Left ventricle myocardium inferior (tissue), 1 donor: ENCODE results near the gene SASH1. TPM values are rescaled to one million over a fixed set of nuclear protein-coding genes. Genes with fewer than 3 reads are reported as not detected.

Source experiments
- DNase-seq: peaks from one replicate; pipeline ENCODE4 v3.0.0-alpha.2; 2020
- H3K27ac ChIP-seq: fragments of 200-600 bp; replicated peaks from 2 replicates; pipeline ENCODE4 v1.8.0; 2021
- H3K27me3 ChIP-seq: fragments of 200-600 bp; 2 replicates; pipeline ENCODE4 v1.8.0; 2021; ENCODE audit warnings: low read depth
- H3K36me3 ChIP-seq: fragments of 200-600 bp; 2 replicates; pipeline ENCODE4 v1.8.0; 2021
- H3K4me1 ChIP-seq: fragments of 200-600 bp; 2 replicates; pipeline ENCODE4 v1.8.0; 2021
- H3K4me3 ChIP-seq: fragments of 200-600 bp; 2 replicates; pipeline ENCODE4 v1.8.0; 2021; ENCODE audit warnings: mild to moderate bottlenecking, moderate library complexity
- H3K9me3 ChIP-seq: fragments of 200-600 bp; replicated peaks from 2 replicates; pipeline ENCODE4 v1.8.0; 2021
- CTCF ChIP-seq: fragments of 200-600 bp; IDR thresholded peaks from 2 replicates; pipeline ENCODE4 v1.8.0; 2021; ENCODE audit warnings: antibody characterized with exemption, mild to moderate bottlenecking, borderline replicate concordance
- intact Hi-C: fragments of 100-400 bp; cut with micrococcal nuclease; formaldehyde crosslinking; loops from one replicate; pipeline ENCODE4 v1.11.0; 2022
- total RNA-seq: library from RNA; stranded (reverse); fragmentation: NEBNext Ultra II Directional; extraction: Animal tissue kit (Norgen Biotek cat#: 25700); gene quantifications from one replicate; pipeline ENCODE4 v1.2.1, GENCODE V29; 2021
- donor health status: DM: no; HTN: yes; CAD: no; lungs with severe emphysema.

Gene SASH1
- total RNA-seq, 1 donor from 2014 or later, result 22.5 TPM

DNA sequence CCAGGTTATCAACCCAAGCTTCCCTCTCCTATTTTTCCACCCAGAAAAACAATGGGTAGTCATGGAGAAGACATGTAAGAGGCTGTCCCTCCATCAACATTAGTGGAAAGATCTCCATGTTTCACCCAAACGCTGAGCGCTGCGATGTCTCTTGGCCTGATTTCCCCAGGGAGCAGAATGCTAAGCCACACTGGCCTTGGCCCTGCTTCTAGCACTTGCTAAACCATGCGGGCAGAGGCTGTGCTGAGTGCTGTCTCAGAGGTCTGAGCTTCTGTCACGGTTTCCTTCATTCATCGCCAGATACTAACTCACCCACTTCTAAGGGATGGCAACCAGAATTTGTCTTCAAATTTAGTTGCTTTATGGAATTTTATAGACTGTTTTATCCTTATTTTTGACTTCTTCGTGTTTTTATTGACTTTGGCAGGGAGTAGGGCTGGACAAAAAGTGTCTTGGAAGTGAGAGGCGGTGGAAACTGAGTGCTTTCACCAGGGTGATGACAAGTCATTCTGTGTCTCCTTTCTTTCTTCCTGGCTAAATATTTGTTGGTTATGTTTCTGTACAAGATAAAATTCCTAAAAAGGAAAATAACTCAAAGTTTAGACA, 222.8 kb downstream of the SASH1 start:
- Histone ChIP-seq H3K27me3 (peaks cover 8% of the 10 kb centered on the region), H3K27ac (no peak overlapping the region), H3K4me1 (peaks cover 8% of the 10 kb centered on the region), H3K4me3 (no peak overlapping the region), H3K36me3 (no peaks in the 10 kb centered on the region), H3K9me3 (no peaks in the 10 kb centered on the region)
- no peak for DNase-seq
- TF ChIP-seq CTCF, result no peak
- intact Hi-C loops, result no loop called here

DNA sequence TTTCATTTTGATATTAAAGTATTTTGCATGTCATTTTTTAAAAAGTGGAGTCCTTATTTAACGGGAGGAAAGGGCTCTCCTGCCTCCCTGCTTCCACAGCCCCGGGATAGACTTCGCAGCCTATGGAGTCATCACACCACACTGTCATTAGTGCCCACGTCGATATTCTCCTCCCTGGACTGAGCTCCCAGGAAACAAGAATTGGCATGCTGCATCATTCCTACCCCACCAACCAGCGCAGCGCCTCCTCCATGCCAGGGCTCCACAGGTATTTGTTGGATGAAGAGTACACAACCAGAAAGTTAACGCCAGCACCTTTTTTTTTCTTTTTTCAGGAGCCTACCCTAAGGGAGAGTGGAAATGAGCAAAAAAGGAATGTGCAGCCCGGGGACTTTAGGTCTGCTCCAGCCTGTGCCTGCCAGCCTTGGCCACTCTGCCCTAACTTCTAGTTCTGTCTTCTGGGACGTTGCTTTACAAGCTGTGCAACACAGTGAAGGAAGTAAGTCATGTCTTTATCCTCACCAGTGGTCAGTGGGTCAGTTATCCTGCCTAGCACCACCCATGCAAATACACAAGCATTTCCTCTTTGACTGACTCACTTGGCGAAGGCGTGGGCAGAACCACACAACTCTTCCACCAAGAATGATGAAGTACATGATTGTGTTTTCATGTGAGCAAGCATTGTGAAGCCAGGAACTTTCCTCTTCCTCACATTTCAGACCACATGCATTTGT, 223.5 kb downstream of the SASH1 start:
- Histone ChIP-seq H3K27ac (no peak overlapping the region), H3K9me3 (no peaks in the 10 kb centered on the region), H3K36me3 (no peaks in the 10 kb centered on the region), H3K4me3 (no peak overlapping the region), H3K27me3 (peaks cover 10% of the 10 kb centered on the region), H3K4me1 (peaks cover 8% of the 10 kb centered on the region)
- intact Hi-C loops, result no loop called here
- no peak for DNase-seq
- TF ChIP-seq CTCF, result no peak

DNA sequence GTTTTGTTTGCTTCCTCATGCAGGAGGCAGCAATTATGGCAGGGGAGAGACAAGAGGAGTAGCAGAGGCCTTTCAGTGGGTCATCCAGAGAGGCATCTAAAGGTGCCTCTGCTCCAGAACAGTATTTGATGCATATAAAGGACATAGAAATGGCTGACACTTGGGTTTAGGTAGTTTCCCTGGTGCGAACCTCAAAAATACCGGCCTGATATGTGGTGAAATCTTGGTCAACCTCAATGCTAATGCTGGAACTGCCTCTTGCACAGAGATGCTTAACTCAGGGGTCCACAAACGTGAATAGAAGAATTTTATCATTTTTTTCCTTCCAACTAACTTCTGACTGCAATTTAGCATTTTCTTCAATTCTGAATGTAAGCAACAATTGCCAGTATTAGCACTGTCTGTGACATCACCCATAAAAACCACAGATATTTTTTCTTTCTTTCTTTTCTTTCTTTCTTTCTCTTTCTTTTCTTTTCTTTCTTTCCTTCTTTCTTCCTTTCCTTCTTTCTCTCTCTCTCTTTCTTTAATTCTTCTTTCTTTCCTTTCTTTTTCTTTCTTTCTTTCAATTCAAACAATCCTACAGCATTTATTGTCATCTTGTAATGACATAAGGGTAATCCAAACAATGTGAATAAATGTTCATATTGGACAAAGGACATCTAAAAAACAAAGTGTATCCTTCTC, 224.2 kb downstream of the SASH1 start:
- no peak for TF ChIP-seq CTCF
- no peaks in the 10 kb centered on the region for H3K9me3 ChIP-seq
- peaks cover 10% of the 10 kb centered on the region for H3K27me3 ChIP-seq
- intact Hi-C loops, result no loop called here
- no peaks in the 10 kb centered on the region for H3K36me3 ChIP-seq
- H3K4me1 ChIP-seq, result peaks cover 8% of the 10 kb centered on the region
- no peak for DNase-seq
- no peak overlapping the region for H3K27ac ChIP-seq
- H3K4me3 ChIP-seq, result no peak overlapping the region

DNA sequence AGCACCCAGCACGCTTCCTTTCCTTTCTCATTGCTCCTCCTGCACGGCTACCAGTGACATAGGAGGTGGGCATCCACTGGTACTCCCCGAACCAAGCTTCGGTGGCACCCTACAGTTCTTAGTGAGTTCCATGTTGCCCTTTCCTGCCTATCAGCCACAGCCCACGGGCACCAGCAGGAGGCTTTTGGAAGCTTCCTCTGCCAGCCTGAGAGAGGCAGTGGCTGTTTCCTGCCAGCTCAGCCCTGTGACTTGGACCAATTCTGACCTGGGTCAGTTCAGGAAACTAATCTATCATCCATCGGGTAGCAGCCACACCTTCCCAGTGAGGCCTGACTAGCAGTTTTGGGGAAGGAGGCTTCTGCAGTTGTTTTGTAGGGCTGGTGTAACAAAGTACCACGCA, 227.8 kb downstream of the SASH1 start:
- DNase-seq, result no peak
- Histone ChIP-seq H3K36me3 (no peaks in the 10 kb centered on the region), H3K4me1 (peaks cover 4% of the 10 kb centered on the region), H3K27ac (no peak overlapping the region), H3K4me3 (no peak overlapping the region), H3K27me3 (peaks cover 15% of the 10 kb centered on the region), H3K9me3 (no peaks in the 10 kb centered on the region)
- no peak for TF ChIP-seq CTCF
- intact Hi-C loops, result no loop called here

- H3K4me1 ChIP-seq, result no peaks in the 10 kb centered on the region
- DNase-seq, result no peak
- no peak overlapping the region for H3K27ac ChIP-seq
- no peaks in the 10 kb centered on the region for H3K9me3 ChIP-seq
- intact Hi-C loops, result no loop called here
- TF ChIP-seq CTCF, result no peak
- H3K4me3 ChIP-seq, result no peak overlapping the region
- H3K27me3 ChIP-seq, result peaks cover 15% of the 10 kb centered on the region
- H3K36me3 ChIP-seq, result no peaks in the 10 kb centered on the region
These were observed 230.2 kb downstream of the SASH1 start for GRCh38 chr6:148572676-148573335.
